Smooth muscle cell (in vitro differentiated cells): ENCODE results near the gene PLEKHA7. TPM values are rescaled to one million over a fixed set of nuclear protein-coding genes. Genes with fewer than 3 reads are reported as not detected.
"Not testable (repeated sequence)": the region's sequence is repeated elsewhere in the genome, so short reads cannot be mapped to it uniquely, and the experiment has no call there.

Source experiments
- DNase-seq: peaks from one replicate; lab custom pipeline; 2025; ENCODE audit not compliant: unreplicated experiment; lab: John Stamatoyannopoulos, UW
- H2AFZ ChIP-seq: fragments of 200-600 bp; sonication (generic); 2 replicates; pipeline ENCODE4 v1.6.0; 2016; ENCODE audit warnings: antibody characterized with exemption, low read depth, mild to moderate bottlenecking
- H3F3A ChIP-seq: fragments of 200-600 bp; sonication (generic); 2 replicates; pipeline ENCODE4 v1.6.0; 2017; ENCODE audit warnings: antibody characterized with exemption, low read depth
- H3K27ac ChIP-seq: fragments of 200-600 bp; sonication (generic); 2 replicates; pipeline ENCODE4 v1.5.1; 2016; ENCODE audit warnings: low read depth, mild to moderate bottlenecking
- H3K27me3 ChIP-seq: fragments of 200-600 bp; sonication (generic); 2 replicates; pipeline ENCODE4 v1.6.1; 2016; ENCODE audit warnings: low read depth, mild to moderate bottlenecking
- H3K36me3 ChIP-seq: fragments of 200-600 bp; sonication (generic); 2 replicates; pipeline ENCODE4 v1.5.1; 2016; ENCODE audit warnings: low read depth
- H3K4me1 ChIP-seq: fragments of 200-600 bp; sonication (generic); 2 replicates; pipeline ENCODE4 v1.5.1; 2016; ENCODE audit warnings: low read depth
- H3K4me2 ChIP-seq: fragments of 200-600 bp; sonication (generic); 2 replicates; pipeline ENCODE4 v1.6.0; 2016; ENCODE audit warnings: mild to moderate bottlenecking
- H3K4me3 ChIP-seq: fragments of 200-600 bp; sonication (generic); 2 replicates; pipeline ENCODE4 v1.5.1; 2016; ENCODE audit warnings: mild to moderate bottlenecking
- H3K79me2 ChIP-seq: fragments of 200-600 bp; sonication (generic); 2 replicates; pipeline ENCODE4 v1.6.0; 2016; ENCODE audit warnings: low read depth, mild to moderate bottlenecking
- H3K9ac ChIP-seq: fragments of 200-600 bp; sonication (generic); 2 replicates; pipeline ENCODE4 v1.6.0; 2016; ENCODE audit warnings: low read depth
- H3K9me3 ChIP-seq: fragments of 200-600 bp; sonication (generic); replicated peaks from 2 replicates; pipeline ENCODE4 v1.5.1; 2016; ENCODE audit warnings: low read depth
- H4K20me1 ChIP-seq: fragments of 200-600 bp; sonication (generic); 2 replicates; pipeline ENCODE4 v1.6.0; 2016; ENCODE audit warnings: low read depth
- CTCF ChIP-seq: fragments of 200-600 bp; sonication (generic); IDR thresholded peaks from 2 replicates; pipeline ENCODE4 v1.5.1; 2017; ENCODE audit warnings: borderline replicate concordance, mild to moderate bottlenecking, antibody characterized with exemption; ENCODE audit not compliant: insufficient read depth, poor library complexity, severe bottlenecking
- WGBS: methylation state at CpG from one replicate; pipeline ENCODE4 v1.1.7; 2016; ENCODE audit warnings: low lambda C conversion rate; 5-methylcytosine and 5-hydroxymethylcytosine counted together
- polyA plus RNA-seq: library from polyadenylated mRNA; unstranded; fragments of >200 nt; fragmentation: Nextera tagmentation; extraction: Ambion mirVana; gene quantifications from 2 replicates; pipeline ENCODE4 v1.2.1, GENCODE V29; 2016
- total RNA-seq: library from RNA; depleted of rRNA; stranded (reverse); fragments of >200 nt; gene quantifications from 2 replicates; pipeline ENCODE4 v1.2.3, GENCODE V29; 2014

Gene PLEKHA7
- total and polyA plus RNA-seq, 2 experiments from 2014 or later, result 0.19 to 22.2 TPM

- Histone ChIP-seq H2AFZ (no peak overlapping the region), H3F3A (no peaks in the 10 kb centered on the region), H3K9me3 (no peaks in the 10 kb centered on the region), H3K9ac (no peak overlapping the region), H3K79me2 (no peaks in the 10 kb centered on the region), H3K4me3 (no peak overlapping the region), H4K20me1 (no peaks in the 10 kb centered on the region), H3K27me3 (peaks cover 9% of the 10 kb centered on the region), H3K36me3 (no peaks in the 10 kb centered on the region), H3K4me1 (no peaks in the 10 kb centered on the region), H3K4me2 (no peak overlapping the region), H3K27ac (no peak overlapping the region)
- TF ChIP-seq CTCF, result no peak
- WGBS, result 78% methylated on average over 5 of the region's 5 CpGs
- DNase-seq, result no peak
Observed at GRCh38 chr11:17046690-17047089, 32.5 kb upstream of the PLEKHA7 start.

- 80% methylated on average over 6 of the region's 6 CpGs for WGBS
Observed at GRCh38 chr11:17036666-17037658, 22.7 kb upstream of the PLEKHA7 start.

GRCh38 chr11:17034027-17034426, 19.8 kb upstream of the PLEKHA7 start:
- not testable (repeated sequence) for DNase-seq, H3K4me2 ChIP-seq
- 90% methylated on average over 10 of the region's 10 CpGs for WGBS

More at GRCh38 chr11:17036666-17037658, 22.7 kb upstream of the PLEKHA7 start:
- Histone ChIP-seq H3K4me1 (no peaks in the 10 kb centered on the region), H3K9me3 (no peaks in the 10 kb centered on the region), H4K20me1 (no peaks in the 10 kb centered on the region), H3K36me3 (no peaks in the 10 kb centered on the region), H3K4me2 (no peak overlapping the region), H3K9ac (no peak overlapping the region), H3K4me3 (no peak overlapping the region), H3F3A (no peaks in the 10 kb centered on the region), H3K27me3 (peaks cover 6% of the 10 kb centered on the region), H3K27ac (no peak overlapping the region), H2AFZ (no peak overlapping the region), H3K79me2 (no peaks in the 10 kb centered on the region)
- no peak for DNase-seq
- TF ChIP-seq CTCF, result no peak

GRCh38 chr11:17026487-17027082, 12.4 kb upstream of the PLEKHA7 start:
- no peaks in the 10 kb centered on the region for H3K4me1 ChIP-seq
- no peak overlapping the region for H3K9ac ChIP-seq
- H3K4me2 ChIP-seq, result no peak overlapping the region
- DNase-seq, result no peak
- H3K27ac ChIP-seq, result no peak overlapping the region
- H4K20me1 ChIP-seq, result no peaks in the 10 kb centered on the region
- peaks cover 9% of the 10 kb centered on the region for H3K27me3 ChIP-seq
- no peaks in the 10 kb centered on the region for H3K79me2 ChIP-seq
- TF ChIP-seq CTCF, result no peak
- no peak overlapping the region for H3K4me3 ChIP-seq
- WGBS, result 91% methylated on average over 3 of the region's 3 CpGs
- H3K9me3 ChIP-seq, result no peaks in the 10 kb centered on the region
- no peaks in the 10 kb centered on the region for H3F3A ChIP-seq
- H2AFZ ChIP-seq, result no peak overlapping the region
- no peaks in the 10 kb centered on the region for H3K36me3 ChIP-seq

More at GRCh38 chr11:17034027-17034426, 19.8 kb upstream of the PLEKHA7 start:
- H3K4me3 ChIP-seq, H3K27me3 ChIP-seq, H4K20me1 ChIP-seq, H3K27ac ChIP-seq, H3F3A ChIP-seq, H3K9ac ChIP-seq, H3K4me1 ChIP-seq, H3K36me3 ChIP-seq, H3K79me2 ChIP-seq, H2AFZ ChIP-seq, H3K9me3 ChIP-seq: not testable (repeated sequence)
